ENCODE measurements around the gene NAP1L4. TPM values are rescaled to one million over a fixed set of nuclear protein-coding genes. Genes with fewer than 3 reads are reported as not detected.

The NAP1L4 gene
- total RNA-seq, 1 experiment from 2014 or later = 189 TPM

DNA sequence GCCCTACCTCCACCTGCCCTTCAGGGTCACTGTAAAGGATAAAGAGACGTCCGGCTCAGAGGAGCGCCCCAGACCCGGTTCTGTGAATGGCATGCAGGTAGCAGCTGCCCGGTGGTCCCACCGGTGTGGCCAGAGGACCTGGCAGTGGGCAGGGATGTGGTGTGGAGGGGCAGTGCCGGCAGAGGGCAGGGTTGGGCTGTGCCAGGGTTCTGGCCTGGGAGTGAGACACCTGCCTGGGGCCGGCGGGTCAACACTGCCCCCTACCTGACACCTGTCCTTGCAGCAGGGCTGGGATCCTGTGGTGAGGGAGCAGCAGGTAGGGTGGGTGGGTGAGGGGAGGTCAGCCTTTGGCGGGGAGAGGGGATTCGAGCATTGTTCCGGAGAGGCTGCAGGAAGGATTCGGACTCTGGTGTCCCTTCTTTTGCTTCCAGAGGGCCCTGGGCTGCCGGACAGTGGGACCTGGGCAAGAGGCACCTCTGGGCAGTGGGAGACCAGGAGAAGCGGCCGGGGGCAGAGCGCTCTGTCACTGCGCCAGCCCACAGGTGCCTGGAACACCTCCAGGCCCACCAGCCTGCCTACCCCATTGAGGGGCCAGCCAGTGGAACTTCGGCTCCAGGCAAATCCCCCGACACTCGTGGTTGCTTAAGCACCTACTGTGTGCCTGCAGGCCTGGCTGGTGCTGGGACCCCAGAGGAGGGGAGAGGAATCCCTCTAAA lies 61.3 kb downstream of the NAP1L4 start (continued):
- TF ChIP-seq, protein P1, sequence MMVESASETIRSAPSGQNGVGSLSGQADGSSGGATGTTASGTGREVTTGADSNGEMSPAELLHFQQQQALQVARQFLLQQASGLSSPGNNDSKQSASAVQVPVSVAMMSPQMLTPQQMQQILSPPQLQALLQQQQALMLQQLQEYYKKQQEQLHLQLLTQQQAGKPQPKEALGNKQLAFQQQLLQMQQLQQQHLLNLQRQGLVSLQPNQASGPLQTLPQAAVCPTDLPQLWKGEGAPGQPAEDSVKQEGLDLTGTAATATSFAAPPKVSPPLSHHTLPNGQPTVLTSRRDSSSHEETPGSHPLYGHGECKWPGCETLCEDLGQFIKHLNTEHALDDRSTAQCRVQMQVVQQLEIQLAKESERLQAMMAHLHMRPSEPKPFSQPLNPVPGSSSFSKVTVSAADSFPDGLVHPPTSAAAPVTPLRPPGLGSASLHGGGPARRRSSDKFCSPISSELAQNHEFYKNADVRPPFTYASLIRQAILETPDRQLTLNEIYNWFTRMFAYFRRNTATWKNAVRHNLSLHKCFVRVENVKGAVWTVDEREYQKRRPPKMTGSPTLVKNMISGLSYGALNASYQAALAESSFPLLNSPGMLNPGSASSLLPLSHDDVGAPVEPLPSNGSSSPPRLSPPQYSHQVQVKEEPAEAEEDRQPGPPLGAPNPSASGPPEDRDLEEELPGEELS (CRISPR knock-in tag; IDR thresholded peaks at IDR 0.05) = no peak
- TF ChIP-seq, protein P2, sequence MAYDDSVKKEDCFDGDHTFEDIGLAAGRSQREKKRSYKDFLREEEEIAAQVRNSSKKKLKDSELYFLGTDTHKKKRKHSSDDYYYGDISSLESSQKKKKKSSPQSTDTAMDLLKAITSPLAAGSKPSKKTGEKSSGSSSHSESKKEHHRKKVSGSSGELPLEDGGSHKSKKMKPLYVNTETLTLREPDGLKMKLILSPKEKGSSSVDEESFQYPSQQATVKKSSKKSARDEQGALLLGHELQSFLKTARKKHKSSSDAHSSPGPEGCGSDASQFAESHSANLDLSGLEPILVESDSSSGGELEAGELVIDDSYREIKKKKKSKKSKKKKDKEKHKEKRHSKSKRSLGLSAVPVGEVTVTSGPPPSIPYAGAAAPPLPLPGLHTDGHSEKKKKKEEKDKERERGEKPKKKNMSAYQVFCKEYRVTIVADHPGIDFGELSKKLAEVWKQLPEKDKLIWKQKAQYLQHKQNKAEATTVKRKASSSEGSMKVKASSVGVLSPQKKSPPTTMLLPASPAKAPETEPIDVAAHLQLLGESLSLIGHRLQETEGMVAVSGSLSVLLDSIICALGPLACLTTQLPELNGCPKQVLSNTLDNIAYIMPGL (CRISPR knock-in tag; IDR thresholded peaks at IDR 0.05) = peak; percentile 66
- TF ChIP-seq, protein P3, sequence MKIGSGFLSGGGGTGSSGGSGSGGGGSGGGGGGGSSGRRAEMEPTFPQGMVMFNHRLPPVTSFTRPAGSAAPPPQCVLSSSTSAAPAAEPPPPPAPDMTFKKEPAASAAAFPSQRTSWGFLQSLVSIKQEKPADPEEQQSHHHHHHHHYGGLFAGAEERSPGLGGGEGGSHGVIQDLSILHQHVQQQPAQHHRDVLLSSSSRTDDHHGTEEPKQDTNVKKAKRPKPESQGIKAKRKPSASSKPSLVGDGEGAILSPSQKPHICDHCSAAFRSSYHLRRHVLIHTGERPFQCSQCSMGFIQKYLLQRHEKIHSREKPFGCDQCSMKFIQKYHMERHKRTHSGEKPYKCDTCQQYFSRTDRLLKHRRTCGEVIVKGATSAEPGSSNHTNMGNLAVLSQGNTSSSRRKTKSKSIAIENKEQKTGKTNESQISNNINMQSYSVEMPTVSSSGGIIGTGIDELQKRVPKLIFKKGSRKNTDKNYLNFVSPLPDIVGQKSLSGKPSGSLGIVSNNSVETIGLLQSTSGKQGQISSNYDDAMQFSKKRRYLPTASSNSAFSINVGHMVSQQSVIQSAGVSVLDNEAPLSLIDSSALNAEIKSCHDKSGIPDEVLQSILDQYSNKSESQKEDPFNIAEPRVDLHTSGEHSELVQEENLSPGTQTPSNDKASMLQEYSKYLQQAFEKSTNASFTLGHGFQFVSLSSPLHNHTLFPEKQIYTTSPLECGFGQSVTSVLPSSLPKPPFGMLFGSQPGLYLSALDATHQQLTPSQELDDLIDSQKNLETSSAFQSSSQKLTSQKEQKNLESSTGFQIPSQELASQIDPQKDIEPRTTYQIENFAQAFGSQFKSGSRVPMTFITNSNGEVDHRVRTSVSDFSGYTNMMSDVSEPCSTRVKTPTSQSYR (CRISPR knock-in tag; IDR thresholded peaks at IDR 0.05) = 0 out of 2 replicates have a peak, but pooled peaks have one; percentile 51

DNA sequence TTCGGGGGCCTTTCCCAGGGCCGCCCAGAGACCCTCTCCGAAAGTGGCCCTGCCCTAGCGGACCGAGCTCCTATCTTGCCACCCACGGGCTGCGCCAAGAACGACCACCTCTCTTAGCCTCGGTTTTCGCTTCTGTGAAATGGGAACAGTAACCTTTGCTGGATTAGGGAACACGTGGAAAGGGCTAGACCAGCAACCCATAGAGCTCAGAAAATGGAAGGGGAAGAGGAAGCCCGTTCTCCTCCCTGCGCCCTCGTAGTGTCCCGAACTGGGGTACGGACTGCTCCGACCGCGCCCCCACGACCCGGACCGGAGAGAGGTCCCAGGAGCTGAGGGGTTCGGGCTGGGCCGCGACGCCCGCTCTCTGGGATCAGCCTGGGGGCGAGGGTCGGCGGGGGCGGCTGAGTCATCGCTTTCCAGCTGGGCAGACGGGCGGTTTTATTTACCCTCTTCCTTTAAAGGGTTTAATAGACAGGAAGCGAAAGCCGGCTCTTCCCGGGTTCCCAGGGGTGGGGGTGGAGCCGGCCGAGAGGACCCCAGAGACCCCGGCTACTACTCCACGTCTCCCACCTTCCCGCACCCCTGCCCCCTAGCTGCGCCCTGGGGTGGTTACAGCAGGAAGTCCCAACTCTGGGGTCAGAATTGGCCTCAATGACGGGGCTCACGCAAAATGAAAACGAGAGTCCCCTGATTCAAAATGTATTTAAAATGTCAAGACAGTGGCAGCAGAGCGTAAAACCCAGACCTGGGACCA lies 62.0 kb downstream of the NAP1L4 start:
- ChIA-PET POLR2A (interaction anchor here (0.6 to 2.1 kb wide), 4 partner anchors 26 to 58 kb away, joined by 3 to 10 read pairs (median 4); no protein-coding TSS in a partner anchor), CTCF (interaction anchor here (0.5 to 3.4 kb wide), 25 partner anchors 10 to 641 kb away, joined by 3 to 68 read pairs (median 4); partner anchors contain the start of genes CARS1, CDKN1C and NAP1L4)
- Mint-ChIP-seq H3K27me3 (ENCODE audit: low read depth) (peaks cover 42% of the 10 kb centered on the region), H3K4me3 (peak overlapping the region; percentile 72), H3K4me1 (peaks cover 7% of the 10 kb centered on the region), H3K36me3 (0 out of 2 replicates have a peak, but pooled peaks cover 3% of the 10 kb centered on the region), H3K9me3 (no peaks in the 10 kb centered on the region), H3K27ac (no peak overlapping the region)
- peak; percentile 58 for DNase-seq (ENCODE audit: low spot score)
- peak; percentile 8 for ATAC-seq
- no peak for TF ChIP-seq JUN (CRISPR knock-in tag; IDR thresholded peaks at IDR 0.05)
- no peak for TF ChIP-seq ATF1 (CRISPR knock-in tag; IDR thresholded peaks at IDR 0.05)
- TF ChIP-seq ZNF232 (CRISPR knock-in tag; IDR thresholded peaks at IDR 0.05) = no peak
- TF ChIP-seq, protein P4, sequence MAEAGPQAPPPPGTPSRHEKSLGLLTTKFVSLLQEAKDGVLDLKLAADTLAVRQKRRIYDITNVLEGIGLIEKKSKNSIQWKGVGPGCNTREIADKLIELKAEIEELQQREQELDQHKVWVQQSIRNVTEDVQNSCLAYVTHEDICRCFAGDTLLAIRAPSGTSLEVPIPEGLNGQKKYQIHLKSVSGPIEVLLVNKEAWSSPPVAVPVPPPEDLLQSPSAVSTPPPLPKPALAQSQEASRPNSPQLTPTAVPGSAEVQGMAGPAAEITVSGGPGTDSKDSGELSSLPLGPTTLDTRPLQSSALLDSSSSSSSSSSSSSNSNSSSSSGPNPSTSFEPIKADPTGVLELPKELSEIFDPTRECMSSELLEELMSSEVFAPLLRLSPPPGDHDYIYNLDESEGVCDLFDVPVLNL (CRISPR knock-in tag; IDR thresholded peaks at IDR 0.05; ENCODE audit: borderline replicate concordance, low read depth) = no peak
- no peak for TF ChIP-seq ZNF138 (CRISPR knock-in tag; conservative IDR thresholded peaks at IDR 0.05)
- TF ChIP-seq CBFB (CRISPR knock-in tag; IDR thresholded peaks at IDR 0.05; ENCODE audit: low read depth) = no peak
- peak; percentile 98 for TF ChIP-seq GTF2I (CRISPR knock-in tag; conservative IDR thresholded peaks at IDR 0.05)
- no peak for TF ChIP-seq NFE2L1 (CRISPR knock-in tag; IDR thresholded peaks at IDR 0.05)
- TF ChIP-seq ZNF396 (CRISPR knock-in tag; IDR thresholded peaks at IDR 0.05; ENCODE audit: borderline replicate concordance) = no peak
- TF ChIP-seq, protein P2 (CRISPR knock-in tag; IDR thresholded peaks at IDR 0.05) = 0 out of 2 replicates have a peak, but pooled peaks have one; percentile 12
- TF ChIP-seq SMAD3 (CRISPR knock-in tag; IDR thresholded peaks at IDR 0.05; ENCODE audit: borderline replicate concordance) = no peak
- 0 out of 2 replicates have a peak, but pooled peaks have one; percentile 28 for TF ChIP-seq SP1 (CRISPR knock-in tag; conservative IDR thresholded peaks at IDR 0.05)
- TF ChIP-seq ZNF263 (CRISPR knock-in tag; IDR thresholded peaks at IDR 0.05; ENCODE audit: low read depth) = no peak
- TF ChIP-seq, protein P5, sequence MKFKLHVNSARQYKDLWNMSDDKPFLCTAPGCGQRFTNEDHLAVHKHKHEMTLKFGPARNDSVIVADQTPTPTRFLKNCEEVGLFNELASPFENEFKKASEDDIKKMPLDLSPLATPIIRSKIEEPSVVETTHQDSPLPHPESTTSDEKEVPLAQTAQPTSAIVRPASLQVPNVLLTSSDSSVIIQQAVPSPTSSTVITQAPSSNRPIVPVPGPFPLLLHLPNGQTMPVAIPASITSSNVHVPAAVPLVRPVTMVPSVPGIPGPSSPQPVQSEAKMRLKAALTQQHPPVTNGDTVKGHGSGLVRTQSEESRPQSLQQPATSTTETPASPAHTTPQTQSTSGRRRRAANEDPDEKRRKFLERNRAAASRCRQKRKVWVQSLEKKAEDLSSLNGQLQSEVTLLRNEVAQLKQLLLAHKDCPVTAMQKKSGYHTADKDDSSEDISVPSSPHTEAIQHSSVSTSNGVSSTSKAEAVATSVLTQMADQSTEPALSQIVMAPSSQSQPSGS (CRISPR knock-in tag; IDR thresholded peaks at IDR 0.05; ENCODE audit: borderline replicate concordance, low read depth) = no peak
- peak; percentile 14; the same call in 1 of the 2 replicates for TF ChIP-seq ZNF423 (CRISPR knock-in tag; IDR thresholded peaks at IDR 0.05)
- TF ChIP-seq, protein P6, sequence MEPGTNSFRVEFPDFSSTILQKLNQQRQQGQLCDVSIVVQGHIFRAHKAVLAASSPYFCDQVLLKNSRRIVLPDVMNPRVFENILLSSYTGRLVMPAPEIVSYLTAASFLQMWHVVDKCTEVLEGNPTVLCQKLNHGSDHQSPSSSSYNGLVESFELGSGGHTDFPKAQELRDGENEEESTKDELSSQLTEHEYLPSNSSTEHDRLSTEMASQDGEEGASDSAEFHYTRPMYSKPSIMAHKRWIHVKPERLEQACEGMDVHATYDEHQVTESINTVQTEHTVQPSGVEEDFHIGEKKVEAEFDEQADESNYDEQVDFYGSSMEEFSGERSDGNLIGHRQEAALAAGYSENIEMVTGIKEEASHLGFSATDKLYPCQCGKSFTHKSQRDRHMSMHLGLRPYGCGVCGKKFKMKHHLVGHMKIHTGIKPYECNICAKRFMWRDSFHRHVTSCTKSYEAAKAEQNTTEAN (CRISPR knock-in tag; IDR thresholded peaks at IDR 0.05) = no peak
- no peak for TF ChIP-seq JAZF1 (CRISPR knock-in tag; IDR thresholded peaks at IDR 0.05)

Data from WTC11 (cell line).